Measurements from ENCODE around the gene CEP152.
"Not testable (repeated sequence)": the region's sequence is repeated elsewhere in the genome, so short reads cannot be mapped to it uniquely, and the experiment has no call there.

CEP152 gene

GRCh38 chr15:48810414-48811324, at the start of gene CEP152:
Gene CEP152 (minus strand): TSS chr15:48811069. CDS start chr15:48805649, 5,420 bp downstream.
- peak; percentile 97 for DNase-seq

GRCh38 chr15:48859426-48859825, 48.6 kb upstream of the CEP152 start:
- no peak for DNase-seq

- DNase-seq, result no peak
These were observed 47.5 kb upstream of the CEP152 start for GRCh38 chr15:48858401-48858800.

- no peak for DNase-seq
These were observed 46.1 kb upstream of the CEP152 start for GRCh38 chr15:48856942-48857341.

- no peak for DNase-seq
These were observed 44.9 kb upstream of the CEP152 start for GRCh38 chr15:48855501-48856440.

- not testable (repeated sequence) for DNase-seq
These were observed 43.6 kb upstream of the CEP152 start for GRCh38 chr15:48854434-48854833.

- no peak for DNase-seq
These were observed 41.1 kb upstream of the CEP152 start for GRCh38 chr15:48851956-48852355.

- no peak for DNase-seq
These were observed 39.8 kb upstream of the CEP152 start for GRCh38 chr15:48850648-48851047.

- no peak for DNase-seq
These were observed 34.3 kb upstream of the CEP152 start for GRCh38 chr15:48845123-48845522.

GRCh38 chr15:48842501-48842900, 31.6 kb upstream of the CEP152 start:
- DNase-seq, result no peak

GRCh38 chr15:48834756-48835155, 23.9 kb upstream of the CEP152 start:
- DNase-seq, result no peak

- DNase-seq, result no peak
These were observed 22.8 kb upstream of the CEP152 start for GRCh38 chr15:48833526-48834239.

GRCh38 chr15:48832648-48833047, 21.8 kb upstream of the CEP152 start:
- no peak for DNase-seq

- DNase-seq, result no peak
These were observed 18.0 kb upstream of the CEP152 start for GRCh38 chr15:48828906-48829305.

GRCh38 chr15:48828471-48828870, 17.6 kb upstream of the CEP152 start:
- DNase-seq, result no peak

GRCh38 chr15:48825075-48825474, 14.2 kb upstream of the CEP152 start:
- DNase-seq, result no peak

- DNase-seq, result no peak
These were observed 12.8 kb upstream of the CEP152 start for GRCh38 chr15:48823706-48824105.

GRCh38 chr15:48823237-48823636, 12.4 kb upstream of the CEP152 start:
- no peak for DNase-seq

GRCh38 chr15:48814286-48814685, 3.4 kb upstream of the CEP152 start:
- DNase-seq, result no peak

- DNase-seq, result no peak
These were observed 573 bp upstream of the CEP152 start for GRCh38 chr15:48811325-48811958.

GRCh38 chr15:48806151-48806550, 4.7 kb downstream of the CEP152 start:
- no peak for DNase-seq

GRCh38 chr15:48805591-48805990, 5.3 kb downstream of the CEP152 start:
- DNase-seq, result no peak
